GM12801 (cell line): ENCODE data around the gene ZNF394.

Experiments used
- CTCF ChIP-seq: IDR thresholded peaks from one replicate; pipeline ENCODE4 v1.5.1; 2011; ENCODE audit warnings: control low read depth; ENCODE audit not compliant: insufficient read length; ENCODE audit errors: extremely low read depth

ZNF394 gene

GRCh38 chr7:99531354-99531765 is 31.3 kb upstream of the ZNF394 start:
- no peak for TF ChIP-seq CTCF

GRCh38 chr7:99525713-99526440 is 25.8 kb upstream of the ZNF394 start:
- no peak for TF ChIP-seq CTCF

DNA sequence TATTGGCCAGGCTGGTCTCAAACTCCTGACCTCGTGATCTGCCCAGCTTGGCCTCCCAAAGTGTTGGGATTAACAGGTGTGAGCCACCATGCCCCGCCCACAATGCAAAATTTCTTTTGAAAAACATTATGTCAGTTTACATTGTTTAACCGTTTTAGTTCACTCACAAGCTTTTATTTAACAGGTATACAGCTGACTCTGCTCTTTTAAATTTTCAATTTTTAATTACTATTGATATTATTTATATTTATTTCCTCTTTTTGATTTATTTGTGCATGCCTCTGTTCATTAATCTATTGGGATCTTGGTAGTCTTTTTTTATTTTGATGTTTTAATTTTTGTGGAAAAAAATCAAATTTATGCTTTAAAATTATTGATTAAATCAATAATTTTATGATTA is 21.3 kb upstream of the ZNF394 start:
- TF ChIP-seq CTCF: no peak

GRCh38 chr7:99514050-99514449 is 14.0 kb upstream of the ZNF394 start:
- no peak for TF ChIP-seq CTCF

DNA sequence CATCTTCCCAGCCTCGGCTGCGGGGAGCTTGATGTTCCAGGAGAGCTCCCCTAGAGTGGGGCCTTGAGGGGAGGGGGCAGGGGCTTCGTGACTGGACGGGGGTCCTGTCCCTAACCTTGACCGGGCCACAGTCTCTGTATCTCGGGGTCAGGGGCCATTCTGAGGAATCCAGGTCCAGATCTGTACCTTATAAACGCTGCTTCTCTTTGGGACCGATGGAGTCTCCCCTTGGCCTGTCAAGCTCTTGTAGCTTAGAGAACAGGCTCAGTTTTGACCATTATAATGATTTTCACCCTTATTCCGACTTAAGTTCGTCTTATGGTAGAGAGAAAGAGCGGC is 5.2 kb upstream of the ZNF394 start:
- TF ChIP-seq CTCF: no peak

DNA sequence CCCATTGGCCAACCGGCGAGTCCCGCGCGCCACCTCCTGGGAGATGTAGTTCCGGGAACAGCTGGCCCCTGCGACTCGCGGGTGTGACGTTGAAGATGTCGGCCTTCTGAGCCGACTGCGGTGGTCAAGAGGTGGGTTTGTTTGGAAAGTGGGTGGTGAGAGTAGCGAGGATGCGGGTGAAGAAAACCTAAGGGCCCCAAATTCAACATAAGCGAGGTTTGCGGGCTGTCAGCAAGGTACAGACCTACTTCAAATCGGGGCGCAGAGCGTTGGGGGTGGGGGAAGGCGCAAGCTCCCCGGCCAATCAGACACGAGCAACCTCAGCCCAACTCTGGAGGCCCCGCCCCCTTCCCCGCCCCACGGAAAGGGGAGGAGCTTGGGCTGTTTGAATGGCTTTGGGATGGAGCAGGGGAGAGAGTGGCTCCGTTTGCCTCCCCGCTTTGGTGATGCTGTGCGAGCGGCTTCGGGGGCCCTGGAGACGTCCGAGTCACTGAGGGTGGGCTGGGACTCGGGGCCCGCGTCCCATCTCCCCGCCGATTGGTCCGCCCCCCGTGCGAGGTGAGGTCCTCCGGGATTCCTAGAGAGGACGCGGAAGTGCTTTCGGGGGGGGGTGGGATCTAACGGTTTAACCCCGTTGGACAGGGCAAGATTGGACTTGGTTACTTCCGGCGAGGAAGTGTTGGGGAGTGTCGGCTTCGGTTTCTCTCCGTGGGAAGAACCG is 4.7 kb upstream of the ZNF394 start, which contains the start of gene ZKSCAN5:
Gene ZKSCAN5, plus strand, starts transcription at position 60 of the 721 bp plus-strand sequence. CDS start 1,383 bp downstream, outside the sequence.
- no peak for TF ChIP-seq CTCF

GRCh38 chr7:99504281-99504602 is 4.2 kb upstream of the ZNF394 start:
- TF ChIP-seq CTCF: no peak
